Astrocyte (in vitro differentiated cells and primary cell): ENCODE results near the gene ANO2. TPM values are rescaled to one million over a fixed set of nuclear protein-coding genes. Genes with fewer than 3 reads are reported as not detected.

Experiments used
- DNase-seq: peaks from one replicate; pipeline ENCODE4 v3.0.0-alpha.2; 2010; ENCODE audit warnings: low read depth
- FAIRE-seq: peaks from 2 replicates; lab custom pipeline; 2011; peaks lifted over from hg19 to GRCh38; lab: Jason Lieb, UNC
- H2AFZ ChIP-seq: 2 replicates; pipeline ENCODE4 v1.6.0; 2012; ENCODE audit warnings: low read depth, low read length, inconsistent platforms
- H3K27ac ChIP-seq: 2 replicates; pipeline ENCODE4 v1.5.1; 2011; ENCODE audit warnings: low read depth, low read length, inconsistent platforms
- H3K27me3 ChIP-seq: 2 replicates; pipeline ENCODE4 v1.6.0; 2011; ENCODE audit warnings: low read length, inconsistent platforms; ENCODE audit not compliant: insufficient read depth
- H3K36me3 ChIP-seq: 2 replicates; pipeline ENCODE4 v1.5.1; 2011; ENCODE audit warnings: low read length, inconsistent platforms; ENCODE audit not compliant: insufficient read depth
- H3K4me1 ChIP-seq: 2 replicates; pipeline ENCODE4 v1.5.1; 2011; ENCODE audit warnings: low read length, inconsistent platforms; ENCODE audit not compliant: insufficient read depth
- H3K4me2 ChIP-seq: 2 replicates; pipeline ENCODE4 v1.6.0; 2012; ENCODE audit warnings: low read length, inconsistent platforms
- H3K4me3 ChIP-seq: 2 replicates; pipeline ENCODE4 v1.5.1; 2011; ENCODE audit warnings: low read depth, mild to moderate bottlenecking, low read length, inconsistent platforms; ENCODE audit not compliant: insufficient read depth
- H3K79me2 ChIP-seq: 2 replicates; pipeline ENCODE4 v1.6.0; 2012; ENCODE audit warnings: mild to moderate bottlenecking, low read length, inconsistent platforms; ENCODE audit not compliant: insufficient read depth
- H3K9ac ChIP-seq: 2 replicates; pipeline ENCODE4 v1.6.0; 2012; ENCODE audit warnings: mild to moderate bottlenecking, low read length, inconsistent platforms
- H3K9me3 ChIP-seq: 2 replicates; pipeline ENCODE4 v1.5.1; 2012; ENCODE audit warnings: low read depth, mild to moderate bottlenecking, low read length, inconsistent platforms; ENCODE audit not compliant: insufficient read depth
- H4K20me1 ChIP-seq: 2 replicates; pipeline ENCODE4 v1.6.0; 2012; ENCODE audit warnings: low read length, inconsistent platforms; ENCODE audit not compliant: insufficient read depth
- H3K27ac Mint-ChIP-seq: one replicate; pipeline ENCODE4 v1.8.0; 2021; ENCODE audit warnings: mild to moderate bottlenecking, mixed read lengths; ENCODE audit not compliant: unreplicated experiment
- H3K27me3 Mint-ChIP-seq: one replicate; pipeline ENCODE4 v1.8.0; 2021; ENCODE audit warnings: low read depth, mixed read lengths; ENCODE audit not compliant: unreplicated experiment
- H3K36me3 Mint-ChIP-seq: one replicate; pipeline ENCODE4 v1.8.0; 2021; ENCODE audit warnings: low read depth, mixed read lengths; ENCODE audit not compliant: unreplicated experiment
- H3K4me1 Mint-ChIP-seq: one replicate; pipeline ENCODE4 v1.8.0; 2021; ENCODE audit warnings: low read depth, mixed read lengths; ENCODE audit not compliant: unreplicated experiment
- H3K4me3 Mint-ChIP-seq: one replicate; pipeline ENCODE4 v1.8.0; 2021; ENCODE audit warnings: mild to moderate bottlenecking, moderate library complexity, mixed read lengths; ENCODE audit not compliant: unreplicated experiment
- H3K9me3 Mint-ChIP-seq: one replicate; pipeline ENCODE4 v1.8.0; 2021; ENCODE audit warnings: mild to moderate bottlenecking, mixed read lengths; ENCODE audit not compliant: unreplicated experiment
- EZH2 ChIP-seq: IDR thresholded peaks from 2 replicates; pipeline ENCODE4 v1.6.1; 2012; ENCODE audit warnings: mild to moderate bottlenecking, low read length, inconsistent platforms; ENCODE audit not compliant: insufficient read depth
- total RNA-seq: library from RNA; stranded (reverse); gene quantifications from 2 replicates; pipeline ENCODE4 v1.2.1, GENCODE V29; 2021
- TF ChIP-seq, protein P1 (sequence below): IDR thresholded peaks from 2 replicates; pipeline ENCODE4 v1.5.1; 2011; ENCODE audit warnings: low read depth, mild to moderate bottlenecking, inconsistent platforms, low read length, moderate library complexity; ENCODE audit not compliant: insufficient read depth

ANO2 gene
- total RNA-seq, 1 donor from 2014 or later: 0.93 TPM

DNA sequence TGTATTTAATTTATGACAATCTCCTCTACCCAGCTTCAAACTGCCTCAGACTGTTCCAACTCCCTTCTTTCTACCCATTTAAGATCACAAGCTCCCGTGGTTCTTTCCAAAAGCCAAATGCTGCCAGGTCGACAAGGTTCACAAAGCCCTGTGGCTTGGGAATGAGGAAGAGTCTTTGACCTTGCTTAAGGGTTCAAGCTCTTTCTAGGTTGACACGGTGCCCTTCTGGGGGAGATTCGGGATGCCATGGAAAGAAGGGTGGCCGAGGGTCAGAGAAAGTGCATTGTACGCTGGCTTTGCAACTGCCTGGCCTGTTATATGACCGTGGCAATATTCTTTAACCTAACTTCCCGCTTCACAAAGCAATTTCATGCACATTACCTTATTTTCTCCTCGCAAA lies 239.3 kb downstream of the ANO2 start:
- FAIRE-seq: no peak
- Mint-ChIP-seq H3K9me3 (peaks cover 8% of the 10 kb centered on the region), H3K36me3 (no peaks in the 10 kb centered on the region), H3K4me1 (no peaks in the 10 kb centered on the region), H3K27ac (no peak overlapping the region), H3K4me3 (no peak overlapping the region), H3K27me3 (peaks cover 22% of the 10 kb centered on the region)
- no peak for DNase-seq
- Histone ChIP-seq H3K27me3 (no peaks in the 10 kb centered on the region), H3K9ac (no peak overlapping the region), H3K9me3 (no peaks in the 10 kb centered on the region), H3K4me2 (no peak overlapping the region), H3K4me3 (no peak overlapping the region), H3K27ac (no peak overlapping the region), H2AFZ (no peak overlapping the region), H3K36me3 (no peaks in the 10 kb centered on the region), H3K4me1 (no peaks in the 10 kb centered on the region), H3K79me2 (no peaks in the 10 kb centered on the region), H4K20me1 (no peaks in the 10 kb centered on the region)
- no peak for TF ChIP-seq EZH2
- TF ChIP-seq, protein P1, sequence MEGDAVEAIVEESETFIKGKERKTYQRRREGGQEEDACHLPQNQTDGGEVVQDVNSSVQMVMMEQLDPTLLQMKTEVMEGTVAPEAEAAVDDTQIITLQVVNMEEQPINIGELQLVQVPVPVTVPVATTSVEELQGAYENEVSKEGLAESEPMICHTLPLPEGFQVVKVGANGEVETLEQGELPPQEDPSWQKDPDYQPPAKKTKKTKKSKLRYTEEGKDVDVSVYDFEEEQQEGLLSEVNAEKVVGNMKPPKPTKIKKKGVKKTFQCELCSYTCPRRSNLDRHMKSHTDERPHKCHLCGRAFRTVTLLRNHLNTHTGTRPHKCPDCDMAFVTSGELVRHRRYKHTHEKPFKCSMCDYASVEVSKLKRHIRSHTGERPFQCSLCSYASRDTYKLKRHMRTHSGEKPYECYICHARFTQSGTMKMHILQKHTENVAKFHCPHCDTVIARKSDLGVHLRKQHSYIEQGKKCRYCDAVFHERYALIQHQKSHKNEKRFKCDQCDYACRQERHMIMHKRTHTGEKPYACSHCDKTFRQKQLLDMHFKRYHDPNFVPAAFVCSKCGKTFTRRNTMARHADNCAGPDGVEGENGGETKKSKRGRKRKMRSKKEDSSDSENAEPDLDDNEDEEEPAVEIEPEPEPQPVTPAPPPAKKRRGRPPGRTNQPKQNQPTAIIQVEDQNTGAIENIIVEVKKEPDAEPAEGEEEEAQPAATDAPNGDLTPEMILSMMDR: no peak

DNA sequence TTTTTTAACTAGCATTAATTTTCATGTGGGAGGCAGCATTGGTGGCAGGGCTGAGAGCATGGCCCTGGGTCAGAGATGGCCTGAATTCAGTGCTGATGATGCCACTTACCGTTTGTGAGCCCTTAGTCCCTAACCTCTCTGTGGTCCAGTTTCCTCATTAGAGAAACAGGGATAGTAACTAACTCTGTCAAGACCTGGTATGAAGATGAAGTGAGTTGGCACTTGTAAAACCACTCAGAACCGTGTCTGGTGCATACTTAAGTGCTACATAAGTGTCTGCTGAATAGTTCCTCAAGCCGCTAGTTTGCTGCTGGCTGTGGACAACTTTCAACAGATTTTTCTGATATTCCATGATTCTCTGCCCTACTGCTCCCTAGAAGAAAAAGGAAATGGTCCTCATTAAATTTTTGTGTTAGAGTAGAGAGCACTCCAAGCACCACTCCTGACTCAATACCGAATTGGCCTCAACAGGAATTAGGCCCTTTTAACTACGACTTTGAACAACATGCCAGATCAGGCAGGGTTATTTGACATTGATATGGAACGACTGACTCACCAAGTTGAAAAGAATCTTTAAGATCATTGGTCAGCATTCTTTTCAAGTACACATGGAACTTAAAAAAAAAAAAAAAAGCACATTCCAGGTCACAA lies 250.2 kb downstream of the ANO2 start:
- TF ChIP-seq, protein P1: no peak
- no peak for TF ChIP-seq EZH2
- H3K4me2 ChIP-seq: no peak overlapping the region
- peak; percentile 54 for FAIRE-seq

DNA sequence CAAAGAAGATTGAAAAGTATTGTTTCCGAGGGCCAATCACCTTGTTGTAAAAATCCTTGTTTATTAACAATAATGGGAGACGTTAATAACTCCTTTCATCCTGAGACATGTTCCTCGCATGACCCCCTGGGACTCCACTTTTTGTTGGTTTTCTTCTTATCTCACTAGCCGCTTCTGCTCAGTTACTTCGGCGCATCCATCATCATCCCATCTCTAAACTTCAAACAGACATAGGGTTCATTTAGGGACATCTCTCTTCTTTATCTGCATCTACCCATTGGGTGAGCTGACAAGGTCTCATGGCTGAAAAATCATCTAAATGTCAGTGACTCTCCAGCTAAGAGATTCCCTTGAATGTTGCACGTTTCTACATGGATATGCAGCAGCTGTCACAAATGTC lies 252.2 kb downstream of the ANO2 start:
- no peak overlapping the region for H3K27ac ChIP-seq
- DNase-seq (no peak), FAIRE-seq (no peak)
- no peak overlapping the region for H3K9ac ChIP-seq
- H3K4me1 Mint-ChIP-seq: peaks cover 4% of the 10 kb centered on the region
- H3K36me3 Mint-ChIP-seq: no peaks in the 10 kb centered on the region
- peaks cover 23% of the 10 kb centered on the region for H3K27me3 Mint-ChIP-seq
- no peak overlapping the region for H3K4me3 ChIP-seq
- no peak for TF ChIP-seq EZH2
- TF ChIP-seq, protein P1: no peak
- peaks cover 9% of the 10 kb centered on the region for H3K9me3 Mint-ChIP-seq
- no peak overlapping the region for H3K4me2 ChIP-seq
- no peak overlapping the region for H2AFZ ChIP-seq
- peaks cover 4% of the 10 kb centered on the region for H3K9me3 ChIP-seq
- H3K27ac Mint-ChIP-seq: no peak overlapping the region
- no peaks in the 10 kb centered on the region for H3K79me2 ChIP-seq
- no peaks in the 10 kb centered on the region for H3K36me3 ChIP-seq
- H4K20me1 ChIP-seq: no peaks in the 10 kb centered on the region
- no peaks in the 10 kb centered on the region for H3K27me3 ChIP-seq
- no peaks in the 10 kb centered on the region for H3K4me1 ChIP-seq
- no peak overlapping the region for H3K4me3 Mint-ChIP-seq

More for the DNA sequence above, 250.2 kb downstream of the ANO2 start:
- Histone ChIP-seq H2AFZ (no peak overlapping the region), H3K79me2 (no peaks in the 10 kb centered on the region), H4K20me1 (no peaks in the 10 kb centered on the region), H3K27me3 (no peaks in the 10 kb centered on the region), H3K4me3 (no peak overlapping the region), H3K9ac (no peak overlapping the region), H3K9me3 (peaks cover 4% of the 10 kb centered on the region), H3K27ac (no peak overlapping the region), H3K36me3 (no peaks in the 10 kb centered on the region), H3K4me1 (no peaks in the 10 kb centered on the region)
- H3K9me3 Mint-ChIP-seq: peaks cover 14% of the 10 kb centered on the region
- peaks cover 15% of the 10 kb centered on the region for H3K27me3 Mint-ChIP-seq
- H3K27ac Mint-ChIP-seq: no peak overlapping the region
- no peak overlapping the region for H3K4me3 Mint-ChIP-seq
- DNase-seq: peak; percentile 47
- H3K4me1 Mint-ChIP-seq: peaks cover 4% of the 10 kb centered on the region
- no peaks in the 10 kb centered on the region for H3K36me3 Mint-ChIP-seq
